Measurements from ENCODE around the gene EIF4E. TPM values are rescaled to one million over a fixed set of nuclear protein-coding genes. Genes with fewer than 3 reads are reported as not detected.

Gene EIF4E
- polyA plus RNA-seq (2011; rRNA removed): 72.4 and 94.7 TPM in 2 replicates
- 45.7 and 90.0 TPM in 2 replicates for polyA minus RNA-seq (2011; rRNA and poly(A)+ RNA removed)

- ChIA-PET CTCF (interaction anchor here (0.7 to 1.4 kb wide), 9 partner anchors 14 to 780 kb away, joined by 3 to 8 read pairs (median 4); partner anchors contain the start of gene METAP1), POLR2A (interaction anchor here (0.5 to 1.9 kb wide), 14 partner anchors 11 to 1020 kb away, joined by 3 to 15 read pairs (median 4); partner anchors contain the start of genes METAP1 and RAP1GDS1)
- H3K27ac ChIP-seq (ENCODE audit: low read depth, low read length): peak within 1 kb of the TSS; percentile 97
- H3K4me3 ChIP-seq (ENCODE audit: low read depth, low read length): peak within 1 kb of the TSS; percentile 97
- DNase-seq (ENCODE audit: low read depth, low spot score): peak; percentile 98
- TF ChIP-seq CTCF (IDR thresholded peaks at IDR 0.05; ENCODE audit: low read depth, low read length): no peak
- no peaks in the 10 kb centered on the region for H3K27me3 ChIP-seq (ENCODE audit: control insufficient read depth, insufficient read depth, low read length)
- peaks cover 7% of the 10 kb centered on the region; the same call in 1 of the 2 replicates for H3K9me3 ChIP-seq (ENCODE audit: control insufficient read depth, insufficient read depth, low read length)
Observed at GRCh38 chr4:98928505-98929340, at the start of gene EIF4E. Gene EIF4E (minus strand): TSS chr4:98929133. CDS start chr4:98929112, 21 bp downstream.

- H3K27ac ChIP-seq (ENCODE audit: low read depth, low read length): no peak overlapping the region
- ChIA-PET POLR2A (interaction anchor here (0.6 to 1.2 kb wide), 2 partner anchors 18 to 53 kb away, joined by 3 to 6 read pairs; partner anchors contain the start of gene METAP1), CTCF (no interaction called here)
- DNase-seq (ENCODE audit: low read depth, low spot score): no peak
- no peak for TF ChIP-seq CTCF (IDR thresholded peaks at IDR 0.05; ENCODE audit: low read depth, low read length)
- no peaks in the 10 kb centered on the region for H3K27me3 ChIP-seq (ENCODE audit: control insufficient read depth, insufficient read depth, low read length)
- no peak overlapping the region for H3K4me3 ChIP-seq (ENCODE audit: low read depth, low read length)
- H3K9me3 ChIP-seq (ENCODE audit: control insufficient read depth, insufficient read depth, low read length): no peaks in the 10 kb centered on the region
Observed at GRCh38 chr4:98977557-98977956, 48.6 kb upstream of the EIF4E start.

- Histone ChIP-seq H3K27ac (ENCODE audit: low read depth, low read length) (no peak overlapping the region), H3K4me3 (ENCODE audit: low read depth, low read length) (no peak overlapping the region), H3K9me3 (ENCODE audit: control insufficient read depth, insufficient read depth, low read length) (no peaks in the 10 kb centered on the region), H3K27me3 (ENCODE audit: control insufficient read depth, insufficient read depth, low read length) (no peaks in the 10 kb centered on the region)
- ChIA-PET POLR2A (no interaction called here), CTCF (no interaction called here)
- no peak for DNase-seq (ENCODE audit: low read depth, low spot score)
- TF ChIP-seq CTCF (IDR thresholded peaks at IDR 0.05; ENCODE audit: low read depth, low read length): no peak
Observed at GRCh38 chr4:98976716-98977115, 47.8 kb upstream of the EIF4E start.

GRCh38 chr4:98969878-98970785 lies 41.2 kb upstream of the EIF4E start:
- Histone ChIP-seq H3K27ac (ENCODE audit: low read depth, low read length) (no peak overlapping the region), H3K27me3 (ENCODE audit: control insufficient read depth, insufficient read depth, low read length) (no peaks in the 10 kb centered on the region), H3K9me3 (ENCODE audit: control insufficient read depth, insufficient read depth, low read length) (0 out of 2 replicates have a peak, but pooled peaks cover 1% of the 10 kb centered on the region), H3K4me3 (ENCODE audit: low read depth, low read length) (no peak overlapping the region)
- ChIA-PET CTCF (no interaction called here), POLR2A (no interaction called here)
- DNase-seq (ENCODE audit: low read depth, low spot score): no peak
- TF ChIP-seq CTCF (IDR thresholded peaks at IDR 0.05; ENCODE audit: low read depth, low read length): no peak

All from AG04450 (cell line).